HepG2 (cell line): Measurements from ENCODE around the gene GCDH. TPM values are rescaled to one million over a fixed set of nuclear protein-coding genes. Genes with fewer than 3 reads are reported as not detected.

Source experiments
- ATAC-seq: fragments of 200-7000 bp; cut with Tn5 transposase; 3 replicates; pipeline ENCODE4 v1.9.1; 2020; ENCODE audit warnings: mild to moderate bottlenecking, moderate library complexity
- BruUV-seq: library from RNA; stranded (reverse); fragments of 400-500 nt; replicated peaks from 2 replicates; lab custom pipeline; 2021; lab: Mats Ljungman, UMichigan
- CTCF ChIA-PET: fragments of 300-600 bp; formaldehyde crosslinking; extraction: SDS; loops from one replicate; lab custom pipeline; 2021; ENCODE audit warnings: low total read pairs, inconsistent platforms, low intra/inter-chr PET ratio; lab: Yijun Ruan, JAX
- POLR2A ChIA-PET: fragments of 350-600 bp; sonication (Branson Sonifier 250); formaldehyde crosslinking; loops from one replicate; lab custom pipeline; 2020; ENCODE audit warnings: antibody characterized with exemption, inconsistent platforms; lab: Yijun Ruan, JAX
- DNase-seq: peaks from one replicate; pipeline ENCODE4 v3.0.0-alpha.2; 2015; ENCODE audit warnings: low spot score
- FAIRE-seq: peaks from 3 replicates; lab custom pipeline; 2011; peaks lifted over from hg19 to GRCh38; lab: Jason Lieb, UNC
- H2AFZ ChIP-seq: one replicate; pipeline ENCODE4 v1.6.1; 2011; ENCODE audit warnings: low read length, inconsistent platforms
- H3K27ac ChIP-seq: fragments of 300-600 bp; 3 replicates; pipeline ENCODE4 v1.8.0; 2011; ENCODE audit warnings: mixed run types, mild to moderate bottlenecking, mixed read lengths, low read length, inconsistent platforms; ENCODE audit not compliant: insufficient read depth; ENCODE audit errors: extremely low read length
- H3K27me3 ChIP-seq, 2 experiments: fragments of 200-600 bp in 1 of 2; 2 replicates in 1 of 2; 3 replicates in 1 of 2; pipeline versions ENCODE4 v1.6.0 to v1.8.0; 2011; ENCODE audit warnings: low read length in 2 of 2, mild to moderate bottlenecking in 2 of 2, moderate library complexity in 2 of 2, inconsistent platforms in 1 of 2; ENCODE audit not compliant: insufficient read depth in 2 of 2, control insufficient read depth in 1 of 2
- H3K36me3 ChIP-seq, 2 experiments: fragments of 200-600 bp in 1 of 2; replicated peaks in 1 of 2; 2 replicates in 1 of 2; 3 replicates in 1 of 2; pipeline versions ENCODE4 v1.5.1 to v1.8.0; 2011; ENCODE audit warnings: low read length in 2 of 2, inconsistent platforms in 1 of 2; ENCODE audit not compliant: insufficient read depth in 2 of 2, control insufficient read depth in 1 of 2
- H3K4me1 ChIP-seq: 2 replicates; pipeline ENCODE4 v1.5.1; 2012; ENCODE audit warnings: low read length, inconsistent platforms; ENCODE audit not compliant: insufficient read depth
- H3K4me2 ChIP-seq: 2 replicates; pipeline ENCODE4 v1.6.0; 2011; ENCODE audit warnings: low read depth, low read length, inconsistent platforms
- H3K4me3 ChIP-seq, 3 experiments: fragments of 200-600 bp in 1 of 3; sonication (generic), shearing (Covaris generic) in 1 of 3; replicated peaks in 1 of 3; 2 replicates each; pipeline ENCODE4 v1.5.1; 2011 to 2016; ENCODE audit warnings: low read length in 3 of 3, inconsistent platforms in 2 of 3, low read depth in 2 of 3, mild to moderate bottlenecking in 2 of 3, control low read depth in 1 of 3, mixed read lengths in 1 of 3; ENCODE audit not compliant: insufficient read depth in 1 of 3
- H3K79me2 ChIP-seq: one replicate; pipeline ENCODE4 v1.6.1; 2011; ENCODE audit warnings: low read length, inconsistent platforms; ENCODE audit not compliant: insufficient read depth
- H3K9ac ChIP-seq: 2 replicates; pipeline ENCODE4 v1.6.0; 2011; ENCODE audit warnings: mild to moderate bottlenecking, low read depth, low read length, inconsistent platforms; ENCODE audit not compliant: insufficient read depth
- H3K9me3 ChIP-seq: 2 replicates; pipeline ENCODE4 v1.5.1; 2012; ENCODE audit warnings: mild to moderate bottlenecking, low read length
- H4K20me1 ChIP-seq: 2 replicates; pipeline ENCODE4 v1.6.0; 2011; ENCODE audit warnings: inconsistent platforms, mild to moderate bottlenecking, low read length, moderate library complexity; ENCODE audit not compliant: insufficient read depth
- GTF2F1 ChIP-seq: fragments of 150-350 bp; IDR thresholded peaks from 2 replicates; pipeline ENCODE4 v1.6.1; 2014; ENCODE audit warnings: low read length
- ONECUT2 ChIP-seq: sonication (generic); formaldehyde crosslinking; IDR thresholded peaks from 2 replicates; pipeline ENCODE4 v1.4.0; 2020; ENCODE audit warnings: missing genetic modification reagents
- PHF20 ChIP-seq: sonication (generic); formaldehyde crosslinking; IDR thresholded peaks from 2 replicates; pipeline ENCODE4 v1.5.0; 2020; ENCODE audit warnings: mild to moderate bottlenecking, missing genetic modification reagents
- TGIF2 ChIP-seq: IDR thresholded peaks from 2 replicates; pipeline ENCODE4 v1.6.1; 2016; ENCODE audit warnings: control low read depth, missing compliant biosample characterization
- ZKSCAN8 ChIP-seq: IDR thresholded peaks from 2 replicates; pipeline ENCODE4 v1.6.1; 2016; ENCODE audit warnings: borderline replicate concordance, missing genetic modification reagents, missing compliant biosample characterization
- ZNF703 ChIP-seq: sonication (generic); formaldehyde crosslinking; IDR thresholded peaks from 2 replicates; pipeline ENCODE4 v1.5.1; 2020; ENCODE audit warnings: missing genetic modification reagents, mild to moderate bottlenecking, moderate library complexity, borderline replicate concordance
- WGBS: methylation state at CpG from one replicate; pipeline ENCODE4 v1.1.6; 2017; ENCODE audit warnings: low lambda C conversion rate; 5-methylcytosine and 5-hydroxymethylcytosine counted together
- in situ Hi-C: cut with HindIII; loops from 2 replicates; pipeline ENCODE4 v1.10.0; 2017; ENCODE audit warnings: low pct_unique_long_range_greater_than_20kb; ENCODE audit not compliant: extremely low pct_ligation_motif_present
- intact Hi-C: fragments of 100-400 bp; cut with micrococcal nuclease; formaldehyde crosslinking; loops from one replicate; pipeline ENCODE4 v1.10.0; 2022; ENCODE audit not compliant: unreplicated experiment
- polyA plus RNA-seq, 8 experiments: library from polyadenylated mRNA; depleted of rRNA in 3 of 8; stranded (reverse) in 7 of 8; unstranded in 1 of 8; fragments of >200 nt; fragmentation: Illumina TruSeq in 4 of 8; extraction: Trizol in 4 of 8; gene quantifications; 2 replicates each; pipeline versions ENCODE4 v1.2.1 to v1.2.3, GENCODE V29; 2011 to 2016; ENCODE audit warnings: low read depth in 4 of 8, missing spikeins in 1 of 8, mixed read lengths in 1 of 8; ENCODE audit not compliant: insufficient read depth in 1 of 8
- total RNA-seq, 5 experiments: library from RNA; depleted of rRNA; stranded (reverse); fragments of >200 nt; fragmentation: Illumina TruSeq; extraction: Trizol; gene quantifications; 2 replicates each; pipeline ENCODE4 v1.2.3, GENCODE V29; 2016; ENCODE audit warnings: low read depth in 1 of 5
- TF ChIP-seq, protein P1 (sequence below): sonication (generic); formaldehyde crosslinking; IDR thresholded peaks from 2 replicates; pipeline ENCODE4 v1.5.1; 2020; ENCODE audit warnings: mild to moderate bottlenecking, missing genetic modification reagents, borderline replicate concordance
- TF ChIP-seq, protein P2 (sequence below): sonication (generic); formaldehyde crosslinking; IDR thresholded peaks from 2 replicates; pipeline ENCODE4 v1.4.0; 2020; ENCODE audit warnings: missing genetic modification reagents

Gene GCDH
- total and polyA plus RNA-seq, 2 of the 13 experiments (the other 11 are each of a cell fraction or from before 2014, with no cell fraction given) = 15.1 to 38.0 TPM

GRCh38 chr19:12938779-12939601 is 48.0 kb downstream of the GCDH start (continued):
- TF ChIP-seq, protein P1, sequence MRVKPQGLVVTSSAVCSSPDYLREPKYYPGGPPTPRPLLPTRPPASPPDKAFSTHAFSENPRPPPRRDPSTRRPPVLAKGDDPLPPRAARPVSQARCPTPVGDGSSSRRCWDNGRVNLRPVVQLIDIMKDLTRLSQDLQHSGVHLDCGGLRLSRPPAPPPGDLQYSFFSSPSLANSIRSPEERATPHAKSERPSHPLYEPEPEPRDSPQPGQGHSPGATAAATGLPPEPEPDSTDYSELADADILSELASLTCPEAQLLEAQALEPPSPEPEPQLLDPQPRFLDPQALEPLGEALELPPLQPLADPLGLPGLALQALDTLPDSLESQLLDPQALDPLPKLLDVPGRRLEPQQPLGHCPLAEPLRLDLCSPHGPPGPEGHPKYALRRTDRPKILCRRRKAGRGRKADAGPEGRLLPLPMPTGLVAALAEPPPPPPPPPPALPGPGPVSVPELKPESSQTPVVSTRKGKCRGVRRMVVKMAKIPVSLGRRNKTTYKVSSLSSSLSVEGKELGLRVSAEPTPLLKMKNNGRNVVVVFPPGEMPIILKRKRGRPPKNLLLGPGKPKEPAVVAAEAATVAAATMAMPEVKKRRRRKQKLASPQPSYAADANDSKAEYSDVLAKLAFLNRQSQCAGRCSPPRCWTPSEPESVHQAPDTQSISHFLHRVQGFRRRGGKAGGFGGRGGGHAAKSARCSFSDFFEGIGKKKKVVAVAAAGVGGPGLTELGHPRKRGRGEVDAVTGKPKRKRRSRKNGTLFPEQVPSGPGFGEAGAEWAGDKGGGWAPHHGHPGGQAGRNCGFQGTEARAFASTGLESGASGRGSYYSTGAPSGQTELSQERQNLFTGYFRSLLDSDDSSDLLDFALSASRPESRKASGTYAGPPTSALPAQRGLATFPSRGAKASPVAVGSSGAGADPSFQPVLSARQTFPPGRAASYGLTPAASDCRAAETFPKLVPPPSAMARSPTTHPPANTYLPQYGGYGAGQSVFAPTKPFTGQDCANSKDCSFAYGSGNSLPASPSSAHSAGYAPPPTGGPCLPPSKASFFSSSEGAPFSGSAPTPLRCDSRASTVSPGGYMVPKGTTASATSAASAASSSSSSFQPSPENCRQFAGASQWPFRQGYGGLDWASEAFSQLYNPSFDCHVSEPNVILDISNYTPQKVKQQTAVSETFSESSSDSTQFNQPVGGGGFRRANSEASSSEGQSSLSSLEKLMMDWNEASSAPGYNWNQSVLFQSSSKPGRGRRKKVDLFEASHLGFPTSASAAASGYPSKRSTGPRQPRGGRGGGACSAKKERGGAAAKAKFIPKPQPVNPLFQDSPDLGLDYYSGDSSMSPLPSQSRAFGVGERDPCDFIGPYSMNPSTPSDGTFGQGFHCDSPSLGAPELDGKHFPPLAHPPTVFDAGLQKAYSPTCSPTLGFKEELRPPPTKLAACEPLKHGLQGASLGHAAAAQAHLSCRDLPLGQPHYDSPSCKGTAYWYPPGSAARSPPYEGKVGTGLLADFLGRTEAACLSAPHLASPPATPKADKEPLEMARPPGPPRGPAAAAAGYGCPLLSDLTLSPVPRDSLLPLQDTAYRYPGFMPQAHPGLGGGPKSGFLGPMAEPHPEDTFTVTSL (CRISPR knock-in tag) = no peak; the same call in 1 of the 2 replicates
- TF ChIP-seq PHF20 (no peak), ONECUT2 (0 out of 2 replicates have a peak, but pooled peaks have one; percentile 32), TGIF2 (CRISPR knock-in tag) (0 out of 2 replicates have a peak, but pooled peaks have one; percentile 51)
- TF ChIP-seq, all 625 proteins: peak for 87

GRCh38 chr19:12939975-12940423 is 49.0 kb downstream of the GCDH start:
- Histone ChIP-seq H3K27me3 (peaks cover 0 to 5% of the 10 kb centered on the region in 2 experiments; a peak in 1 of 5 replicates), H3K4me1 (peaks cover 44% of the 10 kb centered on the region), H3K4me2 (peak overlapping the region; percentile 96), H3K9me3 (no peaks in the 10 kb centered on the region), H3K79me2 (peaks cover 31% of the 10 kb centered on the region), H3K9ac (peak overlapping the region; percentile 99), H3K27ac (peak overlapping the region; percentile 79), H2AFZ (no peak overlapping the region), H3K36me3 (peaks cover 13 to 43% of the 10 kb centered on the region in 2 experiments), H4K20me1 (peaks cover 13% of the 10 kb centered on the region), H3K4me3 (peak overlapping the region; percentile 84 to 97 (median 88))
- intact Hi-C loops (no loop called here), in situ Hi-C loops (no loop called here)
- FAIRE-seq (no peak), DNase-seq (no peak), ATAC-seq (no peak)
- 76% methylated on average over 9 of the region's 10 CpGs for WGBS
- no peak for TF ChIP-seq GTF2F1
- TF ChIP-seq ZKSCAN8 (CRISPR knock-in tag) = no peak
- TF ChIP-seq ZNF703 = no peak
- TF ChIP-seq, protein P2, sequence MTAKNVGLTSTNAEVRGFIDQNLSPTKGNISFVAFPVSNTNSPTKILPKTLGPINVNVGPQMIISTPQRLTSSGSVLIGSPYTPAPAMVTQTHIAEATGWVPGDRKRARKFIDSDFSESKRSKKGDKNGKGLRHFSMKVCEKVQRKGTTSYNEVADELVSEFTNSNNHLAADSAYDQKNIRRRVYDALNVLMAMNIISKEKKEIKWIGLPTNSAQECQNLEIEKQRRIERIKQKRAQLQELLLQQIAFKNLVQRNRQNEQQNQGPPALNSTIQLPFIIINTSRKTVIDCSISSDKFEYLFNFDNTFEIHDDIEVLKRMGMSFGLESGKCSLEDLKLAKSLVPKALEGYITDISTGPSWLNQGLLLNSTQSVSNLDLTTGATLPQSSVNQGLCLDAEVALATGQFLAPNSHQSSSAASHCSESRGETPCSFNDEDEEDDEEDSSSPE (CRISPR knock-in tag) = no peak
- ChIA-PET POLR2A (no interaction called here), CTCF (no interaction called here)
- BruUV-seq = no TSS peak
